ENCODE measurements around the gene ZBTB46. TPM values are rescaled to one million over a fixed set of nuclear protein-coding genes. Genes with fewer than 3 reads are reported as not detected.

Gene ZBTB46
- total RNA-seq, 1 experiment from 2014 or later, result 10.7 TPM

DNA sequence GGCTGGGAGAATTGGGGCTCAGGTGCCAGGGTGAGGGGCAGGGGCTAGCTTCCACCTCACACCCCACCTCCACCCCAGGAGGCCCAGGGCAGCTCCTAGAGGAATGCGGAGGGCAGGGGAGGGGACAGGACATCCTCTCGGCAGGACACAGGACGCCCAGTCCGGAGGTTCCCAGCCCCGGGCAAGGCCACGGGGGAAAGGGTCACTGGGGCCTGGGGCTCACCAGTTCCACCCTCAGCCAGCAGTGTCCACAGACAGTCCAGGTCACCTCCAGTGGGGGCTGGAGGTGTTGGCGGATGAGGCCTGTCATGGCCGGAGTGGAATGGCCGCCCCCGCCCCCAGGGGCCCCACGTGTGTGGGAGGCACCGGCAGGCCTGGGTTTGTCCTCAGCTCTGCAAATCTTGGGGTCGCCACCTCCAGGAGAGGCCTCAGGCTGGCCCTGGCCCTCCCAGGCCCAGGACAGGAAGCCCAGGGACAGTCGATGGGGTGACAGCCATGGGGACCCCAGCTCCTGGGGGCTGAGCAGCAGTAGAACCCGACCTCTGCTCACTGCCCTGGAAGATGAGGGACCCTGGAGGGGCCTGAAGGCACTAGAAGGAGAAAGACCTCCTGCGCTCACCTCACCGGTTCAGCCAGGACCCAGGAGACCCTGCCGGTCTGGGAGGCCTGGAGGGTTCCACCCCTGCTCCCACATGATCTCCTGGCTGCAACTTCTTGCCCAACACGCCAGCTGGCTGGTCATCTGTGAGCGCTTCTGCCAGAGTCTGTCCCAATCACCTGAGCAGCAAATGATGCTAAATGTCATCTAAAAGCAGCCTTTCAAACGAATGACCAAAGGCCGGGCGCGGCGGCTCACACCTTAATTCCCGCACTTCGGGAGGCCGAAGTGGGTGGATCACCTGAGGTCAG, 17.2 kb upstream of the ZBTB46 start:
- ChIA-PET POLR2A (no interaction called here), CTCF (no interaction called here)
- no peak for ATAC-seq

DNA sequence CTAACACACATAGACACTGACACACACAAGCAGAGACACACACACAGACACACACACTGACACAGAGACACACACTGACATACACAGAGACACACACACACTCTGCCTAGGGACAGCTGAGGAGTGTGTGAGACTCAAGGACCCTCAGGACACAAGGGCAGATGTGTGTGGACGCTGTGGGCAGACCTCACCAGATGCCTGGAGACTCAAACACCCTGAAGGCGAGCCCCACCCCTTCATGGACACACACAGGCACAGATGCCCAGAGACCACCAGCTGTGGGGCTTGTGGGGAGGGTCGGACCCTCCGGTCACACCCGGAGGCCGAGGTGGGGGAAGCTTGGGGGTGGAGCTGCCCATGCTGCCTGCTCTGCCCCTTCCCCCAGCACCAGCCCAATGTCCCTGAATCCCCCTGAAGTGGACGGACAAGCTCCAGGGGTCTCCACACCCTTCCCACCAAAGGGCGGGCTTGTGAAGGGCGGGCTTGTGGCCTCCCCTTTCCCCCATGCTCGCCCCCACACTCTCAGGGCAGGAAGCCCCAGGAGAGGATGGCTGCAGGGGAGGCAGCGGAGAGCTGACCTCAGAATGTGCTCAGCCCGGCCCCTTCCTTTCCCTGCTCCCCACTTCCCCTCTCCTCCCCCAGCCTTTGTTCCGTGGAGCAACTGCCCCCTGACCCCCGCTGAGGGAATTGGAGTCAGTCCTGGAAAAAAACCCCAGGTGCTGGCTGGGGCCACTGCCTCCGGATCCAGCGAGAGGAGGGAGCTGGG, 16.4 kb upstream of the ZBTB46 start:
- CTCF ChIA-PET, result no interaction called here
- H3K4me3 ChIP-seq (replicated peaks in 1 of 2; ENCODE audit: low read depth in 1 of 2, low read length in 2 of 2), result no peak overlapping the region; a peak in 1 of 4 replicates
- no peaks in the 10 kb centered on the region for H4K20me1 ChIP-seq (ENCODE audit: insufficient read depth)
- peak overlapping the region; percentile 90 for H3K4me2 ChIP-seq (ENCODE audit: low read length)
- RAD21 ChIA-PET (ENCODE audit: low non-redundant PET in 1 of 2, low total read pairs in 2 of 2, uncharacterized antibody in 2 of 2, unreplicated experiment in 2 of 2), result no interaction called here
- no TSS peak for BruUV-seq (replicated peaks)
- peak overlapping the region; percentile 92 for H2AFZ ChIP-seq (ENCODE audit: low read depth, low read length, poor library complexity, severe bottlenecking)
- no peaks in the 10 kb centered on the region for H3K36me3 ChIP-seq (ENCODE audit: control insufficient read depth in 1 of 2, insufficient read depth in 2 of 2, low read length in 2 of 2)
- intact Hi-C loops (cut with micrococcal nuclease), result no loop called here
- ATAC-seq, result no peak
- no peak overlapping the region for H3K9ac ChIP-seq (ENCODE audit: low read length)
- H3K9me3 ChIP-seq (ENCODE audit: control insufficient read depth in 1 of 2, insufficient read depth in 1 of 2, low read depth in 1 of 2, low read length in 2 of 2), result no peaks in the 10 kb centered on the region
- H3K27ac ChIP-seq (ENCODE audit: low read depth, low read length), result peak overlapping the region; percentile 66; the same call in 1 of the 2 replicates
- H3K9me2 ChIP-seq (ENCODE audit: insufficient read depth), result no peaks in the 10 kb centered on the region
- H3K4me1 ChIP-seq (ENCODE audit: control insufficient read depth in 1 of 2, insufficient read depth in 2 of 2, low read length in 2 of 2), result peaks cover 26 to 33% of the 10 kb centered on the region in 2 experiments
- no peak for DNase-seq (ENCODE audit: low read depth, low spot score)
- POLR2A ChIA-PET, result no interaction called here
- no peaks in the 10 kb centered on the region for H3K27me3 ChIP-seq (ENCODE audit: insufficient read depth, low read length)
- TF ChIP-seq, protein P1, sequence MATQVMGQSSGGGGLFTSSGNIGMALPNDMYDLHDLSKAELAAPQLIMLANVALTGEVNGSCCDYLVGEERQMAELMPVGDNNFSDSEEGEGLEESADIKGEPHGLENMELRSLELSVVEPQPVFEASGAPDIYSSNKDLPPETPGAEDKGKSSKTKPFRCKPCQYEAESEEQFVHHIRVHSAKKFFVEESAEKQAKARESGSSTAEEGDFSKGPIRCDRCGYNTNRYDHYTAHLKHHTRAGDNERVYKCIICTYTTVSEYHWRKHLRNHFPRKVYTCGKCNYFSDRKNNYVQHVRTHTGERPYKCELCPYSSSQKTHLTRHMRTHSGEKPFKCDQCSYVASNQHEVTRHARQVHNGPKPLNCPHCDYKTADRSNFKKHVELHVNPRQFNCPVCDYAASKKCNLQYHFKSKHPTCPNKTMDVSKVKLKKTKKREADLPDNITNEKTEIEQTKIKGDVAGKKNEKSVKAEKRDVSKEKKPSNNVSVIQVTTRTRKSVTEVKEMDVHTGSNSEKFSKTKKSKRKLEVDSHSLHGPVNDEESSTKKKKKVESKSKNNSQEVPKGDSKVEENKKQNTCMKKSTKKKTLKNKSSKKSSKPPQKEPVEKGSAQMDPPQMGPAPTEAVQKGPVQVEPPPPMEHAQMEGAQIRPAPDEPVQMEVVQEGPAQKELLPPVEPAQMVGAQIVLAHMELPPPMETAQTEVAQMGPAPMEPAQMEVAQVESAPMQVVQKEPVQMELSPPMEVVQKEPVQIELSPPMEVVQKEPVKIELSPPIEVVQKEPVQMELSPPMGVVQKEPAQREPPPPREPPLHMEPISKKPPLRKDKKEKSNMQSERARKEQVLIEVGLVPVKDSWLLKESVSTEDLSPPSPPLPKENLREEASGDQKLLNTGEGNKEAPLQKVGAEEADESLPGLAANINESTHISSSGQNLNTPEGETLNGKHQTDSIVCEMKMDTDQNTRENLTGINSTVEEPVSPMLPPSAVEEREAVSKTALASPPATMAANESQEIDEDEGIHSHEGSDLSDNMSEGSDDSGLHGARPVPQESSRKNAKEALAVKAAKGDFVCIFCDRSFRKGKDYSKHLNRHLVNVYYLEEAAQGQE (IDR thresholded peaks at IDR 0.05; ENCODE audit: low read depth), result no peak
- no peaks in the 10 kb centered on the region for H3K79me2 ChIP-seq (ENCODE audit: insufficient read depth, low read length)

More for the DNA sequence above, 17.2 kb upstream of the ZBTB46 start:
- Histone ChIP-seq H3K27me3 (ENCODE audit: insufficient read depth, low read length) (no peaks in the 10 kb centered on the region), H3K9me2 (ENCODE audit: insufficient read depth) (no peaks in the 10 kb centered on the region), H3K4me1 (ENCODE audit: control insufficient read depth in 1 of 2, insufficient read depth in 2 of 2, low read length in 2 of 2) (peaks cover 26 to 37% of the 10 kb centered on the region in 2 experiments), H3K79me2 (ENCODE audit: insufficient read depth, low read length) (no peaks in the 10 kb centered on the region), H4K20me1 (ENCODE audit: insufficient read depth) (no peaks in the 10 kb centered on the region), H3K27ac (ENCODE audit: low read depth, low read length) (no peak overlapping the region), H3K9me3 (ENCODE audit: control insufficient read depth in 1 of 2, insufficient read depth in 1 of 2, low read depth in 1 of 2, low read length in 2 of 2) (no peaks in the 10 kb centered on the region), H3K4me3 (replicated peaks in 1 of 2; ENCODE audit: low read depth in 1 of 2, low read length in 2 of 2) (no peak overlapping the region), H3K9ac (ENCODE audit: low read length) (no peak overlapping the region), H3K4me2 (ENCODE audit: low read length) (no peak overlapping the region), H2AFZ (ENCODE audit: low read depth, low read length, poor library complexity, severe bottlenecking) (no peak overlapping the region), H3K36me3 (ENCODE audit: control insufficient read depth in 1 of 2, insufficient read depth in 2 of 2, low read length in 2 of 2) (no peaks in the 10 kb centered on the region)
- TF ChIP-seq JUND (IDR thresholded peaks at IDR 0.05), result no peak
- no peak for TF ChIP-seq EZH2phosphoT487 (IDR thresholded peaks at IDR 0.05; ENCODE audit: borderline replicate concordance)
- no peak for TF ChIP-seq SRF (IDR thresholded peaks at IDR 0.05; ENCODE audit: low read depth)
- TF ChIP-seq ZFX (IDR thresholded peaks at IDR 0.05), result no peak
- no peak for TF ChIP-seq ELF1 (IDR thresholded peaks at IDR 0.05; ENCODE audit: borderline replicate concordance, low read depth)
- TF ChIP-seq POLR2A (IDR thresholded peaks at IDR 0.05; ENCODE audit: borderline replicate concordance, extremely low read depth, insufficient read depth, insufficient read length), result no peak
- TF ChIP-seq, protein P2, sequence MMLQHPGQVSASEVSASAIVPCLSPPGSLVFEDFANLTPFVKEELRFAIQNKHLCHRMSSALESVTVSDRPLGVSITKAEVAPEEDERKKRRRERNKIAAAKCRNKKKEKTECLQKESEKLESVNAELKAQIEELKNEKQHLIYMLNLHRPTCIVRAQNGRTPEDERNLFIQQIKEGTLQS (IDR thresholded peaks at IDR 0.05), result no peak
- TF ChIP-seq YY1 (IDR thresholded peaks at IDR 0.05; ENCODE audit: extremely low read depth, insufficient replicate concordance, low read depth, low read length), result no peak
- no peak for TF ChIP-seq TCF7L2 (IDR thresholded peaks at IDR 0.05; ENCODE audit: borderline replicate concordance, extremely low read depth, insufficient read depth, insufficient read length)
- RAD21 ChIA-PET (ENCODE audit: low non-redundant PET in 1 of 2, low total read pairs in 2 of 2, uncharacterized antibody in 2 of 2, unreplicated experiment in 2 of 2), result no interaction called here
- DNase-seq (ENCODE audit: low read depth, low spot score), result no peak
- no TSS peak for BruUV-seq (replicated peaks)
- intact Hi-C loops (cut with micrococcal nuclease), result no loop called here

All from HCT116 (cell line).